Esophagus squamous epithelium (tissue), 4 donors: ENCODE measurements around the gene EPN2.

Experiments used
- CTCF ChIP-seq, 6 experiments: fragments of 450-650 bp in 4 of 6; fragments of 200-600 bp in 2 of 6; sonication (generic) in 2 of 6; IDR thresholded peaks; one replicate each; pipeline ENCODE4 v1.5.1; 2016 to 2019; ENCODE audit warnings: antibody characterized with exemption in 6 of 6, mild to moderate bottlenecking in 4 of 6, moderate library complexity in 4 of 6
- POLR2A ChIP-seq, 4 donors: fragments of 450-650 bp; IDR thresholded peaks; one replicate each; pipeline ENCODE4 v1.6.1; 2017; ENCODE audit warnings: antibody characterized with exemption in 4 of 4, mild to moderate bottlenecking in 4 of 4, moderate library complexity in 3 of 4

- TF ChIP-seq CTCF (IDR thresholded peaks at IDR 0.05) (no peak), POLR2A (IDR thresholded peaks at IDR 0.05) (no peak)
Measured at GRCh38 chr17:19371259-19372010, 134.3 kb downstream of the EPN2 start.
